ENCODE data around the gene UAP1L1. TPM values are rescaled to one million over a fixed set of nuclear protein-coding genes. Genes with fewer than 3 reads are reported as not detected.
A peak's percentile ranks its signal among the peaks of the same experiment; 100 is the strongest.

UAP1L1 gene
- total and polyA plus RNA-seq, 2 experiments from 2014 or later, result 2.5 to 8.1 TPM

GRCh38 chr9:137044502-137045177 lies 32.7 kb upstream of the UAP1L1 start:
- Mint-ChIP-seq H3K4me1 (peaks cover 6% of the 10 kb centered on the region; the same call in 1 of the 3 replicates), H3K27me3 (ENCODE audit: insufficient read depth, low read depth, poor library complexity) (peaks cover 35% of the 10 kb centered on the region), H3K36me3 (ENCODE audit: low read depth) (no peaks in the 10 kb centered on the region), H3K4me3 (peak overlapping the region; percentile 68), H3K27ac (no peak overlapping the region), H3K9me3 (no peaks in the 10 kb centered on the region)
- no peak for ATAC-seq
- no peak for DNase-seq (ENCODE audit: low spot score)
- no peaks in the 10 kb centered on the region; the same call in 1 of the 2 replicates for H4K20me1 ChIP-seq (replicated peaks; ENCODE audit: insufficient read depth)
- no peak overlapping the region for H2AFZ ChIP-seq
- TF ChIP-seq POLR2AphosphoS5 (IDR thresholded peaks at IDR 0.05; ENCODE audit: low read depth) (no peak), ZNF331 (CRISPR knock-in tag; IDR thresholded peaks at IDR 0.05; ENCODE audit: low read depth) (no peak), JUNB (IDR thresholded peaks at IDR 0.05; ENCODE audit: unreplicated experiment) (no peak), EZH2phosphoT487 (IDR thresholded peaks at IDR 0.05; ENCODE audit: unreplicated experiment) (no peak)
- TF ChIP-seq, protein P1, sequence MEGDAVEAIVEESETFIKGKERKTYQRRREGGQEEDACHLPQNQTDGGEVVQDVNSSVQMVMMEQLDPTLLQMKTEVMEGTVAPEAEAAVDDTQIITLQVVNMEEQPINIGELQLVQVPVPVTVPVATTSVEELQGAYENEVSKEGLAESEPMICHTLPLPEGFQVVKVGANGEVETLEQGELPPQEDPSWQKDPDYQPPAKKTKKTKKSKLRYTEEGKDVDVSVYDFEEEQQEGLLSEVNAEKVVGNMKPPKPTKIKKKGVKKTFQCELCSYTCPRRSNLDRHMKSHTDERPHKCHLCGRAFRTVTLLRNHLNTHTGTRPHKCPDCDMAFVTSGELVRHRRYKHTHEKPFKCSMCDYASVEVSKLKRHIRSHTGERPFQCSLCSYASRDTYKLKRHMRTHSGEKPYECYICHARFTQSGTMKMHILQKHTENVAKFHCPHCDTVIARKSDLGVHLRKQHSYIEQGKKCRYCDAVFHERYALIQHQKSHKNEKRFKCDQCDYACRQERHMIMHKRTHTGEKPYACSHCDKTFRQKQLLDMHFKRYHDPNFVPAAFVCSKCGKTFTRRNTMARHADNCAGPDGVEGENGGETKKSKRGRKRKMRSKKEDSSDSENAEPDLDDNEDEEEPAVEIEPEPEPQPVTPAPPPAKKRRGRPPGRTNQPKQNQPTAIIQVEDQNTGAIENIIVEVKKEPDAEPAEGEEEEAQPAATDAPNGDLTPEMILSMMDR (conservative IDR thresholded peaks at IDR 0.05; ENCODE audit: low read depth in 2 of 2), result no peak
- TF ChIP-seq, protein P2, sequence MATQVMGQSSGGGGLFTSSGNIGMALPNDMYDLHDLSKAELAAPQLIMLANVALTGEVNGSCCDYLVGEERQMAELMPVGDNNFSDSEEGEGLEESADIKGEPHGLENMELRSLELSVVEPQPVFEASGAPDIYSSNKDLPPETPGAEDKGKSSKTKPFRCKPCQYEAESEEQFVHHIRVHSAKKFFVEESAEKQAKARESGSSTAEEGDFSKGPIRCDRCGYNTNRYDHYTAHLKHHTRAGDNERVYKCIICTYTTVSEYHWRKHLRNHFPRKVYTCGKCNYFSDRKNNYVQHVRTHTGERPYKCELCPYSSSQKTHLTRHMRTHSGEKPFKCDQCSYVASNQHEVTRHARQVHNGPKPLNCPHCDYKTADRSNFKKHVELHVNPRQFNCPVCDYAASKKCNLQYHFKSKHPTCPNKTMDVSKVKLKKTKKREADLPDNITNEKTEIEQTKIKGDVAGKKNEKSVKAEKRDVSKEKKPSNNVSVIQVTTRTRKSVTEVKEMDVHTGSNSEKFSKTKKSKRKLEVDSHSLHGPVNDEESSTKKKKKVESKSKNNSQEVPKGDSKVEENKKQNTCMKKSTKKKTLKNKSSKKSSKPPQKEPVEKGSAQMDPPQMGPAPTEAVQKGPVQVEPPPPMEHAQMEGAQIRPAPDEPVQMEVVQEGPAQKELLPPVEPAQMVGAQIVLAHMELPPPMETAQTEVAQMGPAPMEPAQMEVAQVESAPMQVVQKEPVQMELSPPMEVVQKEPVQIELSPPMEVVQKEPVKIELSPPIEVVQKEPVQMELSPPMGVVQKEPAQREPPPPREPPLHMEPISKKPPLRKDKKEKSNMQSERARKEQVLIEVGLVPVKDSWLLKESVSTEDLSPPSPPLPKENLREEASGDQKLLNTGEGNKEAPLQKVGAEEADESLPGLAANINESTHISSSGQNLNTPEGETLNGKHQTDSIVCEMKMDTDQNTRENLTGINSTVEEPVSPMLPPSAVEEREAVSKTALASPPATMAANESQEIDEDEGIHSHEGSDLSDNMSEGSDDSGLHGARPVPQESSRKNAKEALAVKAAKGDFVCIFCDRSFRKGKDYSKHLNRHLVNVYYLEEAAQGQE (IDR thresholded peaks at IDR 0.05; ENCODE audit: unreplicated experiment), result no peak
- TF ChIP-seq, protein P3, sequence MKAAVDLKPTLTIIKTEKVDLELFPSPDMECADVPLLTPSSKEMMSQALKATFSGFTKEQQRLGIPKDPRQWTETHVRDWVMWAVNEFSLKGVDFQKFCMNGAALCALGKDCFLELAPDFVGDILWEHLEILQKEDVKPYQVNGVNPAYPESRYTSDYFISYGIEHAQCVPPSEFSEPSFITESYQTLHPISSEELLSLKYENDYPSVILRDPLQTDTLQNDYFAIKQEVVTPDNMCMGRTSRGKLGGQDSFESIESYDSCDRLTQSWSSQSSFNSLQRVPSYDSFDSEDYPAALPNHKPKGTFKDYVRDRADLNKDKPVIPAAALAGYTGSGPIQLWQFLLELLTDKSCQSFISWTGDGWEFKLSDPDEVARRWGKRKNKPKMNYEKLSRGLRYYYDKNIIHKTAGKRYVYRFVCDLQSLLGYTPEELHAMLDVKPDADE (IDR thresholded peaks at IDR 0.05), result no peak
- TF ChIP-seq, protein P4, sequence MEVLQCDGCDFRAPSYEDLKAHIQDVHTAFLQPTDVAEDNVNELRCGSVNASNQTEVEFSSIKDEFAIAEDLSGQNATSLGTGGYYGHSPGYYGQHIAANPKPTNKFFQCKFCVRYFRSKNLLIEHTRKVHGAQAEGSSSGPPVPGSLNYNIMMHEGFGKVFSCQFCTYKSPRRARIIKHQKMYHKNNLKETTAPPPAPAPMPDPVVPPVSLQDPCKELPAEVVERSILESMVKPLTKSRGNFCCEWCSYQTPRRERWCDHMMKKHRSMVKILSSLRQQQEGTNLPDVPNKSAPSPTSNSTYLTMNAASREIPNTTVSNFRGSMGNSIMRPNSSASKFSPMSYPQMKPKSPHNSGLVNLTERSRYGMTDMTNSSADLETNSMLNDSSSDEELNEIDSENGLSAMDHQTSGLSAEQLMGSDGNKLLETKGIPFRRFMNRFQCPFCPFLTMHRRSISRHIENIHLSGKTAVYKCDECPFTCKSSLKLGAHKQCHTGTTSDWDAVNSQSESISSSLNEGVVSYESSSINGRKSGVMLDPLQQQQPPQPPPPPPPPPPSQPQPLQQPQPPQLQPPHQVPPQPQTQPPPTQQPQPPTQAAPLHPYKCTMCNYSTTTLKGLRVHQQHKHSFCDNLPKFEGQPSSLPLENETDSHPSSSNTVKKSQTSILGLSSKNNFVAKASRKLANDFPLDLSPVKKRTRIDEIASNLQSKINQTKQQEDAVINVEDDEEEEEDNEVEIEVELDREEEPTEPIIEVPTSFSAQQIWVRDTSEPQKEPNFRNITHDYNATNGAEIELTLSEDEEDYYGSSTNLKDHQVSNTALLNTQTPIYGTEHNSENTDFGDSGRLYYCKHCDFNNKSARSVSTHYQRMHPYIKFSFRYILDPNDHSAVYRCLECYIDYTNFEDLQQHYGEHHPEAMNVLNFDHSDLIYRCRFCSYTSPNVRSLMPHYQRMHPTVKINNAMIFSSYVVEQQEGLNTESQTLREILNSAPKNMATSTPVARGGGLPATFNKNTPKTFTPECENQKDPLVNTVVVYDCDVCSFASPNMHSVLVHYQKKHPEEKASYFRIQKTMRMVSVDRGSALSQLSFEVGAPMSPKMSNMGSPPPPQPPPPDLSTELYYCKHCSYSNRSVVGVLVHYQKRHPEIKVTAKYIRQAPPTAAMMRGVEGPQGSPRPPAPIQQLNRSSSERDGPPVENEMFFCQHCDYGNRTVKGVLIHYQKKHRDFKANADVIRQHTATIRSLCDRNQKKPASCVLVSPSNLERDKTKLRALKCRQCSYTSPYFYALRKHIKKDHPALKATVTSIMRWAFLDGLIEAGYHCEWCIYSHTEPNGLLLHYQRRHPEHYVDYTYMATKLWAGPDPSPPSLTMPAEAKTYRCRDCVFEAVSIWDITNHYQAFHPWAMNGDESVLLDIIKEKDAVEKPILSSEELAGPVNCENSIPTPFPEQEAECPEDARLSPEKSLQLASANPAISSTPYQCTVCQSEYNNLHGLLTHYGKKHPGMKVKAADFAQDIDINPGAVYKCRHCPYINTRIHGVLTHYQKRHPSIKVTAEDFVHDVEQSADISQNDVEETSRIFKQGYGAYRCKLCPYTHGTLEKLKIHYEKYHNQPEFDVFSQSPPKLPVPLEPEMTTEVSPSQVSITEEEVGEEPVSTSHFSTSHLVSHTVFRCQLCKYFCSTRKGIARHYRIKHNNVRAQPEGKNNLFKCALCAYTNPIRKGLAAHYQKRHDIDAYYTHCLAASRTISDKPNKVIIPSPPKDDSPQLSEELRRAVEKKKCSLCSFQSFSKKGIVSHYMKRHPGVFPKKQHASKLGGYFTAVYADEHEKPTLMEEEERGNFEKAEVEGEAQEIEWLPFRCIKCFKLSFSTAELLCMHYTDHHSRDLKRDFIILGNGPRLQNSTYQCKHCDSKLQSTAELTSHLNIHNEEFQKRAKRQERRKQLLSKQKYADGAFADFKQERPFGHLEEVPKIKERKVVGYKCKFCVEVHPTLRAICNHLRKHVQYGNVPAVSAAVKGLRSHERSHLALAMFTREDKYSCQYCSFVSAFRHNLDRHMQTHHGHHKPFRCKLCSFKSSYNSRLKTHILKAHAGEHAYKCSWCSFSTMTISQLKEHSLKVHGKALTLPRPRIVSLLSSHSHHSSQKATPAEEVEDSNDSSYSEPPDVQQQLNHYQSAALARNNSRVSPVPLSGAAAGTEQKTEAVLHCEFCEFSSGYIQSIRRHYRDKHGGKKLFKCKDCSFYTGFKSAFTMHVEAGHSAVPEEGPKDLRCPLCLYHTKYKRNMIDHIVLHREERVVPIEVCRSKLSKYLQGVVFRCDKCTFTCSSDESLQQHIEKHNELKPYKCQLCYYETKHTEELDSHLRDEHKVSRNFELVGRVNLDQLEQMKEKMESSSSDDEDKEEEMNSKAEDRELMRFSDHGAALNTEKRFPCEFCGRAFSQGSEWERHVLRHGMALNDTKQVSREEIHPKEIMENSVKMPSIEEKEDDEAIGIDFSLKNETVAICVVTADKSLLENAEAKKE (CRISPR knock-in tag; IDR thresholded peaks at IDR 0.05), result no peak
- peaks cover 7% of the 10 kb centered on the region; the same call in 1 of the 2 replicates for H3K4me1 ChIP-seq (ENCODE audit: insufficient read depth)
- peak overlapping the region; percentile 87 for H3K4me3 ChIP-seq
- H3K79me2 ChIP-seq (replicated peaks; ENCODE audit: insufficient read depth), result peaks cover 7% of the 10 kb centered on the region; the same call in 1 of the 2 replicates
- peaks cover 34% of the 10 kb centered on the region for H3K27me3 ChIP-seq (ENCODE audit: insufficient read depth)
- H3K27ac ChIP-seq (ENCODE audit: low read depth), result no peak overlapping the region
- no peaks in the 10 kb centered on the region for H3F3A ChIP-seq (replicated peaks; ENCODE audit: low read depth)
- no peaks in the 10 kb centered on the region for H3K9me2 ChIP-seq (ENCODE audit: insufficient read depth)
- H3K4me2 ChIP-seq, result peak overlapping the region; percentile 88
- no peaks in the 10 kb centered on the region for H3K36me3 ChIP-seq (ENCODE audit: insufficient read depth)

All from GM23338 (cell line).